ENCODE data around the gene EEFSEC.

The EEFSEC gene

DNA sequence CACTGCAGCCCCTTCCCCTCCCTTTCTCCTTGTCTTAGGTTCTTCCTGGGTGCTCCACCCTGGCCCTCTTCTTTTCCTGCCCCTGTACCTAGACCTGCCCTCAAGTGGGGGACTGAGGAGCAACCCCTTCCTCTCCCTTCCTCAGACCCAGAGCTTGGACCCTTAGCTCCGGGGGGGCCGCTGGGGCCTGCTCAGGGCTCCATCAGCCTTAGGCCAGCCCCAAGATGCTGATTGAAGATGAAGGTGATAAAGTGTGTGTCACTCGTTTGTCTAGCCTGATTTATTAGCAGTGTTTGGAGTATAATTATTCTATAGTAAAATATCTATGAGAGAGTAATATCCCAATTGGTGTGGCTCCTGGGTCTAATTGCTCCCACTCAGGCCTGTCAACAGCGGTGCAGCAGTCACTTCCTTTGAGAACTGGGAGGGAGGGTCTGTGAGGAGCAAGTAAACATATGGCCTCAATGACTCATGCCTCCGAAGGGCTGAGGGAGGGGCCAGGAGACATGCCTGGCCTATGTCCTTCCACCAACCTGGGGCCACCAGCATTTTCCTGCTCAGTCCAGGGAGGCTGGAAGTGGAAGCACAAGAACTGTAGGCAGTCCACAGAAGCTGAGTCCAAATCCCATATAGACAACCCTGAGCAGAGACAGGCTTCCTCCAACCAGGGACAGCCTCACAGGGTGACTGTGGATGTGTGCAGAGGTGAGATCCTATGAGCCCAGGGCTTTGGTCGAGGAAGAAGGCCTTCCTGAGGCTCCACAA lies 190.2 kb downstream of the EEFSEC start:
- H3K4me1 ChIP-seq (ENCODE audit: low read length), result no peaks in the 10 kb centered on the region
- no peak overlapping the region for H3K4me2 ChIP-seq (ENCODE audit: low read depth, low read length)
- TF ChIP-seq EZH2phosphoT487 (IDR thresholded peaks at IDR 0.05; ENCODE audit: low read length), result no peak
- H3K9me2 ChIP-seq (replicated peaks; ENCODE audit: insufficient read depth, low read length), result no peaks in the 10 kb centered on the region
- no peaks in the 10 kb centered on the region for H3F3A ChIP-seq (ENCODE audit: insufficient read depth, low read length)
- no peak overlapping the region for H2AFZ ChIP-seq (ENCODE audit: low read length)
- no peaks in the 10 kb centered on the region for H3K79me2 ChIP-seq (ENCODE audit: low read length)
- no peak for DNase-seq
- H3K36me3 ChIP-seq (replicated peaks; ENCODE audit: insufficient read depth, low read length), result no peaks in the 10 kb centered on the region
- H4K20me1 ChIP-seq (ENCODE audit: insufficient read depth, low read length), result no peaks in the 10 kb centered on the region
- no peak overlapping the region for H3K9ac ChIP-seq (ENCODE audit: low read length)
- H3K27me3 ChIP-seq (replicated peaks; ENCODE audit: insufficient read depth, low read length), result no peaks in the 10 kb centered on the region
- H3K27ac ChIP-seq (ENCODE audit: low read length), result no peak overlapping the region
- H3K9me3 ChIP-seq (replicated peaks; ENCODE audit: insufficient read depth, low read length), result no peaks in the 10 kb centered on the region
- no peak overlapping the region for H3K4me3 ChIP-seq (ENCODE audit: low read length)

DNA sequence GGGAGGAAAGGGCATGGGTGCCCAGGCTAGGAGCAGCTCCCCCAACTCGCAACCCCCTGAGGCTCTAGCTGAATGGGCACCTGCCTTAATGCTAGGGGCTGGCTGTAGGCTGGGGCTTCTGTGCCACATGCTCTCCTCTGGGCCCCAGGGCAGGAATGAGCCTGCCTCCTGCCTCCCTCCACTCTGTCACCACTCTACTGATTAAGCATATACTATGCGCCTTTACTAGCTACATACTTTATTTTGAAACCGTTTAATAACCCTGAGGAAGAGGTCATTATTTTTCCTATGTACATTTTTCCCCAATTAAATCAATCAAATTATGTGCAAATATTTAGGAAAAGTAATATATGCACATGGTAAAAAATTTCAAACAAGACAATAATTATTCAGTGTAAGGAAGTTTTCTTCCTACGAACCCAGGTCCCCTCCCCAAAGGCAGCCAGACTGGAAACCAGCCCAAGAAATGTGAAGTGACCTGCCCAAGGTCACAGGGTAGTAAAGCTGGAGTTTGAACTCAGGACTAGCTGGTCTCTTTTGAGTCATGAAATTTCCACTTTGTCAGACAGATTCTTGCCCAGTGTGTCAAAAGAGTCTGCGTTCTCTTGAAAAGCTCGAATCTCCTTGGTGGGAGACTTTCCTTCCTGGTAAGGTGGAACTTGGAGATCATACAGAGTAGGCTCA lies 190.9 kb downstream of the EEFSEC start:
- Histone ChIP-seq H3K27ac (ENCODE audit: low read length) (no peak overlapping the region), H3K36me3 (replicated peaks; ENCODE audit: insufficient read depth, low read length) (no peaks in the 10 kb centered on the region)
- no peak for TF ChIP-seq EZH2phosphoT487 (IDR thresholded peaks at IDR 0.05; ENCODE audit: low read length)
- no peak for TF ChIP-seq EZH2 (optimal IDR thresholded peaks at IDR 0.05; ENCODE audit: low read depth, low read length)
- TF ChIP-seq, protein P1, sequence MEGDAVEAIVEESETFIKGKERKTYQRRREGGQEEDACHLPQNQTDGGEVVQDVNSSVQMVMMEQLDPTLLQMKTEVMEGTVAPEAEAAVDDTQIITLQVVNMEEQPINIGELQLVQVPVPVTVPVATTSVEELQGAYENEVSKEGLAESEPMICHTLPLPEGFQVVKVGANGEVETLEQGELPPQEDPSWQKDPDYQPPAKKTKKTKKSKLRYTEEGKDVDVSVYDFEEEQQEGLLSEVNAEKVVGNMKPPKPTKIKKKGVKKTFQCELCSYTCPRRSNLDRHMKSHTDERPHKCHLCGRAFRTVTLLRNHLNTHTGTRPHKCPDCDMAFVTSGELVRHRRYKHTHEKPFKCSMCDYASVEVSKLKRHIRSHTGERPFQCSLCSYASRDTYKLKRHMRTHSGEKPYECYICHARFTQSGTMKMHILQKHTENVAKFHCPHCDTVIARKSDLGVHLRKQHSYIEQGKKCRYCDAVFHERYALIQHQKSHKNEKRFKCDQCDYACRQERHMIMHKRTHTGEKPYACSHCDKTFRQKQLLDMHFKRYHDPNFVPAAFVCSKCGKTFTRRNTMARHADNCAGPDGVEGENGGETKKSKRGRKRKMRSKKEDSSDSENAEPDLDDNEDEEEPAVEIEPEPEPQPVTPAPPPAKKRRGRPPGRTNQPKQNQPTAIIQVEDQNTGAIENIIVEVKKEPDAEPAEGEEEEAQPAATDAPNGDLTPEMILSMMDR (IDR thresholded peaks at IDR 0.05; ENCODE audit: low read length), result no peak

DNA sequence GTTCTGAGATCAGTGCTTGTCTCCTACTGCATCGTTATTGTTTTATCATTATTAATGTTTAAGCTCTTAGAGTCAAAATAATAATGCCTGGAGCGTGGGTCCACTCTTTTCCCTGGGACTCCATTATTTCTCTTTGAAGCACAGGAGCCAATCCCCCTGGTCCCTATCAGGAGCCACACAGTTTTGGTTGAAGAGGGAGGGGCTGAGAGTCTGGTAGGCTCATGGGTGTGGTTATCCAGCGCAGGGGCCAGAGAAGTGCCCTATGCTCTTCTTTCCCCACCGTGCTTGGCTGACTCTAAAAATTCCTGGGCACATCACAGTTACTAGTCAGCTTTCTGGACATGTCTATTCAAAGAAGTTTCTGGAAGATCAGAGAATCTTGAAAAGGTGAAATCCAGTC lies 191.9 kb downstream of the EEFSEC start:
- Histone ChIP-seq H3F3A (ENCODE audit: insufficient read depth, low read length) (no peaks in the 10 kb centered on the region), H3K27ac (ENCODE audit: low read length) (no peak overlapping the region), H3K4me1 (ENCODE audit: low read length) (no peaks in the 10 kb centered on the region), H3K9me2 (replicated peaks; ENCODE audit: insufficient read depth, low read length) (no peaks in the 10 kb centered on the region), H3K9ac (ENCODE audit: low read length) (no peak overlapping the region), H3K9me3 (replicated peaks; ENCODE audit: insufficient read depth, low read length) (no peaks in the 10 kb centered on the region), H3K4me3 (ENCODE audit: low read length) (no peak overlapping the region), H3K36me3 (replicated peaks; ENCODE audit: insufficient read depth, low read length) (no peaks in the 10 kb centered on the region), H3K27me3 (replicated peaks; ENCODE audit: insufficient read depth, low read length) (no peaks in the 10 kb centered on the region), H2AFZ (ENCODE audit: low read length) (no peak overlapping the region), H4K20me1 (ENCODE audit: insufficient read depth, low read length) (no peaks in the 10 kb centered on the region), H3K4me2 (ENCODE audit: low read depth, low read length) (no peak overlapping the region), H3K79me2 (ENCODE audit: low read length) (no peaks in the 10 kb centered on the region)
- TF ChIP-seq EZH2 (optimal IDR thresholded peaks at IDR 0.05; ENCODE audit: low read depth, low read length) (no peak), EZH2phosphoT487 (IDR thresholded peaks at IDR 0.05; ENCODE audit: low read length) (no peak)
- TF ChIP-seq, protein P1 (IDR thresholded peaks at IDR 0.05; ENCODE audit: low read length), result no peak
- no peak for DNase-seq

More for the DNA sequence above, 190.9 kb downstream of the EEFSEC start:
- no peaks in the 10 kb centered on the region for H3K9me2 ChIP-seq (replicated peaks; ENCODE audit: insufficient read depth, low read length)
- no peaks in the 10 kb centered on the region for H3K4me1 ChIP-seq (ENCODE audit: low read length)
- no peak overlapping the region for H3K4me3 ChIP-seq (ENCODE audit: low read length)
- H3K79me2 ChIP-seq (ENCODE audit: low read length), result no peaks in the 10 kb centered on the region
- H3K4me2 ChIP-seq (ENCODE audit: low read depth, low read length), result no peak overlapping the region
- no peak overlapping the region for H2AFZ ChIP-seq (ENCODE audit: low read length)
- H3K27me3 ChIP-seq (replicated peaks; ENCODE audit: insufficient read depth, low read length), result no peaks in the 10 kb centered on the region
- no peaks in the 10 kb centered on the region for H3F3A ChIP-seq (ENCODE audit: insufficient read depth, low read length)
- no peak overlapping the region for H3K9ac ChIP-seq (ENCODE audit: low read length)
- H4K20me1 ChIP-seq (ENCODE audit: insufficient read depth, low read length), result no peaks in the 10 kb centered on the region
- H3K9me3 ChIP-seq (replicated peaks; ENCODE audit: insufficient read depth, low read length), result no peaks in the 10 kb centered on the region
- DNase-seq, result no peak

DNA sequence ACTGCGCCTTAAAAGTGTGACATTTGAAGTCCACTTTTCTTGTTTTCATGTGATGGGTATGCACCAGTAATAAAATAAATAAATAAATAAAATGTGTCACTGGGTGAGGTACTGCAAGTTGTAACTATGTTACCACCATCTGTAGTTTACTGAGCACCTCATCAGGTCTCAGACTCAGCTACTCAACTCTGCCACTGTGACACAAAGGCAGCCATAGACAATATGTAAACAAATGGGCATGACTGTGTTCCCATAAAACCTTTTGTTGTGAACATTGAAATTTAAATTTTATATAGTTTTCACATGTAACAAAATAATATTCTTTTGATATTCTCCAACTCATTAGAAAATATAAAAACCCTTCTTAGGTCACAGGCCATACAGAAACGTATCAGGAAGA lies 193.3 kb downstream of the EEFSEC start:
- no peak overlapping the region for H3K4me3 ChIP-seq (ENCODE audit: low read length)

More for the DNA sequence above, 193.3 kb downstream of the EEFSEC start:
- Histone ChIP-seq H3K9me3 (replicated peaks; ENCODE audit: insufficient read depth, low read length) (no peaks in the 10 kb centered on the region), H3K4me1 (ENCODE audit: low read length) (no peaks in the 10 kb centered on the region), H3K27ac (ENCODE audit: low read length) (no peak overlapping the region), H3K79me2 (ENCODE audit: low read length) (no peaks in the 10 kb centered on the region), H3F3A (ENCODE audit: insufficient read depth, low read length) (no peaks in the 10 kb centered on the region), H3K27me3 (replicated peaks; ENCODE audit: insufficient read depth, low read length) (no peaks in the 10 kb centered on the region), H3K9me2 (replicated peaks; ENCODE audit: insufficient read depth, low read length) (no peaks in the 10 kb centered on the region), H4K20me1 (ENCODE audit: insufficient read depth, low read length) (no peaks in the 10 kb centered on the region), H3K36me3 (replicated peaks; ENCODE audit: insufficient read depth, low read length) (no peaks in the 10 kb centered on the region), H3K4me2 (ENCODE audit: low read depth, low read length) (no peak overlapping the region), H3K9ac (ENCODE audit: low read length) (no peak overlapping the region), H2AFZ (ENCODE audit: low read length) (no peak overlapping the region)
- TF ChIP-seq, protein P1 (IDR thresholded peaks at IDR 0.05; ENCODE audit: low read length), result no peak
- no peak for TF ChIP-seq EZH2phosphoT487 (IDR thresholded peaks at IDR 0.05; ENCODE audit: low read length)
- TF ChIP-seq EZH2 (optimal IDR thresholded peaks at IDR 0.05; ENCODE audit: low read depth, low read length), result no peak
- no peak for DNase-seq

All from MM.1S (cell line).